ENCODE results near the gene ATXN7.

Gene ATXN7

DNA sequence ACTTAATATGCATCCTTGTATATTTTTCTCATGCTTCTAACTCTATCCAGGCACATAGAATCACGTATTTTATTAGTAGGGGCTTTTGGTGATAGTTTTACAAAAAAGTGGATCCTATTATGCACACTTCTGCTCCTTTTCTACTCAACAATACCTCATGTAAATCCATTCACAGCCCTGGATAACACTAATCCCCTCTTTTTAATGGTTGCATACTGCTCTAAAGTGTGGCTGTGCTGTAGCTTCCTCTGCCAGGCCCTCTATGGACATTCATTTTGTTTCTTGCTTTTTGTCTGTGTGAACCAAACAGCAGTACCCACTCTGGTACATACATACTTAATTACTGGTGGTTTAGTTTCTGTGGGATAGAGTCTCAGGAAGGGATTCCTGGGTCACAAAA is 99.8 kb downstream of the ATXN7 start:
- no peak for DNase-seq (ENCODE audit: low read depth in 3 of 3)

DNA sequence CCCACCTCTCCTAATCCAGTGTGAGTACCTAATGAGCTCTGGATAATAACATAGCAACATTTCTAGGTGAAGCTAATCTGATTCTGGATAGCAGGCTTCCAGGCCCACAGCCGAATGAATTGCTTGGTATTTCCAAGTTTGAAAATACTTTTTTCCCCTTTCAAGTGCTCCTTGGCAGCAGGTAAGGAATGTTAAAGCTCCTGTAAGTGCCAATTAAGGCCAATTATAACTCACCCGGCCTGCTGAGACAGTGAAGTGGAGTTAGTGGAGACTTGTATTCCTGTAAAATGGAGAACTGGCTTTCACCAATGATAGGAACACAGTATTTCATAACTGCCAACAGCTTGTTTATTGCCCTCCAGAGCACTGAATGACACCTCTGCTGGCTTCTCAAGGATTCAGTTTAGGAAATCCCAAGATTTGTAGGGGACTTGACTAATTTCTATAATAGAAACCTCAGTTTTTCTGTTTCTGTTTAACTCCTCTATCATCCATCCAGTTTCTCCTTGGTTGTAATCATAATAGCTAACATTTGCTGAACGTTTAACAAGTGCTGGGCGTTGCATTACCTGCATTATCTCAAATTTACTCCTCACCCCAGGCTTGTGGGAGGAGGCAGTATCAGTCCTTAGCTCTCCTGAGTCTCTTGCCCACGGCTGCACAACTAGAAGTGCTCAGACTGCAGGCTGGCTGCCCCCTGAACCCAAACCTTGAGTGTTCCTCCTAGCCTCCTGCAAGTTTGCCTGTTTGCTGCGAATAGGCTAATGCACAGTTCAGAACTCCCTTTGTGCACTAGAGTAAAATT is 101.2 kb downstream of the ATXN7 start:
- DNase-seq (ENCODE audit: low read depth in 3 of 3) = no peak

DNA sequence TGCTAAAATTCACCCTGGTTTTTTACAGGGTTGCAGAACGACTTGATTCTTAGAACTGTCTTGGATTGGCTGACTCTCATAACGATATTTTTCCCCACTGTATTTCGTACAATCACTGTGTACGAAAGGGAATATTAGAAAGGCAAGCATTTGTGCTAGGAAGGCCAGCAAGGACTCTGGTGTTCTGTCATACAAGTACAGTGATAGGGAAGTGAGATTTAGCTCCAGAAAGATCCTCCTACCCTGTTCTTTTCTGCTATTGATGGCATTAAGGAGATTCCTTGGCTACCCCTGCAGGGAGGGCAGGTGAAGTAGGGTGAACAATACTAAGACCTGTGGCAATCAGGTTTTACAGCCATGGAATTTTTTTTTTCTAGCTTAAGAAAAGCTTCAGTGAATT is 102.3 kb downstream of the ATXN7 start:
- no peak for DNase-seq (ENCODE audit: low read depth in 3 of 3)

DNA sequence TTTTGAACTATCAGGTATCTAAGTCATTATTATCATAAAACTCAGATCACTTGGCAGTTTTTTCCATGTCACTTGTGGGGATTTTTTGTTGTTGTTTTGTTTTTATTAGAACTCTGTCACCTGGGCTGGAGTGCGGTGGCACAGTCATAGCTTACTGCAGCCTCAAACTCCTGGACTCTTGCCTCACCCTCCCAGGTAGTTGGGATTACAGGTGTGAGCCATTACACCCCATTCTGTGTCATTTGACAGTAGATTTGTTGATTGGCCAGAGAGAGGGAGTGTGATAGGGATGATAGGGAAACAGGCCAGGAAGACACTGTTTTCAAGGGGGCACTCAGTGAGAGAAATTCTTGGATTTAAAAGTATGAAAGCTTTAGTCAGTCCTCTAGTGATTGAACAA is 103.2 kb downstream of the ATXN7 start:
- no peak for DNase-seq (ENCODE audit: low read depth in 3 of 3)

DNA sequence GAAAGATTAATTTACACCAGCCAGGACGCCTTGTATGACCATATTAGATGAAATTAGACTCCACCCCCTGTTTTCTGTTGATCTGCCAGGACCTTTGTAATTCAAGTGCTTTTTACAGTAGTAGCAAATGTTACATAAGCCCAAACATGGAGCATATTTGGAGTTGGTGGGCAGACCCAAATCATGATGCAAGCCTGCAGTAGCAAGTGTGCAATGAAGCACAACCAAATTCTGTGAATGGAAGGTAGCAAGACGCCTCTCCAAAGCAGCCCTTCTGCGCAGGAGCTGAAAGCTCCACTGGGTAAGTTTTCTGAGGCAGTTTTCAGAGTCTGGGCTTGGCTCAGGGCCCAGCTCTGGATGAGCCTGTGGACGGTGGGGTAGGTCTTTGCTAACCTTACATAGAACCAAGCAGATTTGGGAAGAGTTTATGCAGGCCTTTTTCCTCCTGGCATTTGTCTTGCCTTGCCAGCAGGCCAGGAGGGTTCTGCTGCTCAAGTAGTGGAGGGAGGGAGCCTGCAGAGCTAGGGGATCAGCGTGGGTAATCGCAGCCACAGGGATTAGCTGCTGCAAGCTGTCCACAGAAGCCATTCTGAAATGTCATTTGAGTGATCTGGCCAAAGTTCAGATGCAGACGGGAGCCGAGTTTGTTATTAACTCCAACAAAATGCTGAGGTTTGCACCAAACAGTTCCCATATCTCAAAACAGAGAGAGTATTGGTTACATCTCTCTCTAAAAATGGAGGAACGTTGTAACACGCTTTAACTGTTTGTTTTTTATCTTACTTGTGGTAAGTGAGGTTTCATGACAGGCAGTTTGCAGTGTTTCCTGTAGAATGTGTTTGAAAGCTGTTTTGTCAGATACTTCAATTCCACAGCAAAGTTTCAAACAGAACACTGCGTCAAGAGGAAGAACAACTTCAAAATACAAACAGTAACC is 104.3 kb downstream of the ATXN7 start:
- DNase-seq (ENCODE audit: low read depth in 3 of 3) = no peak

DNA sequence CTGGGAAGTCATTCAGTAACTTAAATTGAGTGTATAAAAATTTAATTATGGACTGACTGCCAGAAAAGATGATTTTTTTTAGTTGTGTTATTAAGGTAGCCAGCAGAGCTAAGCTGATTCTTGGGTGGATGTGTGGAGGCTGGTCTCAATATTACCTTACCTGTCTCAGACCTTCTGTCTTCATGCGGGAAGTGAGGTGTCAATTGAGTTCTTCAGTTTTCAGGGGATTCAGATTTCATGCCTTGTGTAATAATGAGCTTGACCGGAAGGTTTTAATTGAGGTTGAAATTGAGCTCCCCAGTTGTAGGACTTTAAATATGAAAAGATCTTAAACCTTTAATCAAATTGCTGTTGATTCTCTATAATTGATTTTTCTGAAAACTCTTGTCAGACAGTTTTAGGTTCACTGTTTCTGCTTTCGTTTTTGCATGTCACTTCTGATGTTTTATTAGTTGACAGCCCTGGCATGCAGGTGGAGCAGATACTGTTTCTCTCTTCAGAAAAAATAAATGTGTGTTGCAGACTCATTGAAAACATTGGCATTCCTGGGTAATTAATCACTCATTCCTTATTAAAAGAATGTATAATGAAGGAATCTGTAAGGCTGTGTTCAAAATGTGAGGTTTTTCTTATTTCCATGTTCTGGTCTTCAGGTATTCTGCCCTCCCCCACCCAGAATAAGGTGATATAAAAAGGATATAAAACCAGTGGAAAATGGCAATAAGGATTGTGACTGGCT is 105.1 kb downstream of the ATXN7 start:
- DNase-seq (ENCODE audit: low read depth in 3 of 3) = no peak

DNA sequence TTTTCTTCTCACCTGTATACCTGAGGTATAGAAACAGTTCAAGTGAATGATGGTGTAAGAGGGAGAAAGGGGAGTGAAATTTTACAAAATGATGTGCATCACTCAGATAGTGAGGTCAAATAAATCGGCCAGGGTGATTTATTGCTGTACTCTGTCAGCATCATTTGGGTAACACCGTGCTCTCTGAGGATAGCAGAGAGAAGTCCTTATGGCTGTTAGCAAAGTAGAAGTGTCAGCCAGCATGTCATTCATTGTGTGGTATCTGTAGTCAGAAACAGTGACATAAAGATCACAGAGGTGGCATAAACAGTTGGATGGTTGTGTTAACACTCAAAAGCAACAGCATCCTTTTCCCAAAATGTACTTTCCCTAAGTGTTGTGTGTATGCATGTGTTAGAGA is 106.2 kb downstream of the ATXN7 start:
- no peak for DNase-seq (ENCODE audit: low read depth in 3 of 3)

DNA sequence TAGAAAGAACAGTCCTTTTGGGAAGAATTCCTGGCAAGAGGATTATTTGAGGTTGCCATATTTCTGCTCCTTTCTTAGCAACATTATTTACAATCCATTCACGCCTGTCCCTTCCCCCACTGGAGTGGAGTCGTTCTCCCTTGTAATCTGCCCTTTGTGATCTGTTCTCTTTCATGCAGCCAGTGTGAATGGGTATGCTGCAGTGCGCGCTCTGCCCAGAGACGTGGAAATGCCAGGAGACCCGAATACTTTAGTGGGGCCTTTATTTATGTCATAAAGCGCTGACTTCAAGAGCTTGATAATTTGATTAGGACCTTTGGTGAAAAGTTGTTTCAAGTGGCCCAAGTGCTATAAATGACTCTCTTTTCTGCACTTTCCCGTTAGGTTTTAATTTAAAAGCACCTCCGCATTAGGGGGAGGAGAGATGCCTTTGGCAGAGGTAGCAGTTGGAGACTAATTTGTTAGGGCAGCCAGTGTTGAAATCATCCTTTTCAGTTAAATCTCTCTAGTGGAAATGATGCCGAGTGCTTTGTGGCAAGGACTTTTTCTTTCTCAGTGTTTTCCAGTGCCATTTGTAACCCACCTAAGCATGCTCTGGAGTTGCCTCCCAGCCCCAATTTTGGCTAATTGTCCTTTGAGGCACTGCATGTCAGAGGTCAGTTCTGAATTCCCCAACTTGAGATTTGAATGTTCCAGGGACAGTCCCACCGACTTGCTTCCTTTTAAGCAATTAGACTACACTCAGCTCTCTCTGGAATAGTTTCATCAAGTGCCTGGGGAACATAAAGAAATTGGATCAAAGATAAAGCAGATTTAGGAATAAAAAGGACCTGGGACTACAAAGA is 107.2 kb downstream of the ATXN7 start:
- no peak for DNase-seq (ENCODE audit: low read depth in 3 of 3)

DNA sequence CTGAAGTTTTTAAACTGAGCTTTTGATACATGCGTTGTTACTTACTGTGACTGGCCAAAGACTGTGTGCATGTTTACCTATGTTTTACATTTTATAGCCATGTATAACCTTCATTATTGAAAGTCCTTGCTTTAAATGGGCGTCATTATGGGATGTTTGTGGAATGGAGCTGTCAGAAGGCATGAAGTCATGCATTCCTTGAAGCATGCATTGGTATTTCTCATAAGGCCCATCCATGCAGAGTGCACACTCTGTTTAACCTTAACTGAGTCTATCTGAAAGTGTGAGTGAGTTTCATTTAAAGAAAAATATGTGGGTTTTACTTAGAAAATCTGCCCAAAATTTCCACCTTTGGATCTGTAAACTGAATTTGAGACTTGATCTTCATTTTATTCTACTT is 108.5 kb downstream of the ATXN7 start:
- DNase-seq (ENCODE audit: low read depth in 3 of 3) = no peak

DNA sequence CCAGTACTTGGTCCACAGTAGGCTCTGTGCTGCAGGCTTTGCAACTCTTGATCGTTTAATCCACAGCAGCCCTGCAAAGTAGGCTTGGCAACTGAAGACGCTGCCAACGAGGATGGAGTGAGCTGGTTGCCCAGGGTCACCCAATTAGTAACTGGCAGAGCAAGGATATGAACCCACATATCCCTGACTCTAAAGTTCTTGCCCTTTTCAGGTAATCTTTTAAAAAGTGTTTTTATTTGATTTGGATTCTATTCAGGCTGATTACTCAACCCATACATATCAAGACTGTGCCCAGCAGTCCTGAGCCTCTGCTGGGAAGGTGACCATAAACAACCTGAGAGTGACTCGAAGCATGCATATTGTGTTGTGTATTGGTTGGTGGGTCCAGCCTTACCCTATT is 109.3 kb downstream of the ATXN7 start:
- no peak for DNase-seq (ENCODE audit: low read depth in 3 of 3)

DNA sequence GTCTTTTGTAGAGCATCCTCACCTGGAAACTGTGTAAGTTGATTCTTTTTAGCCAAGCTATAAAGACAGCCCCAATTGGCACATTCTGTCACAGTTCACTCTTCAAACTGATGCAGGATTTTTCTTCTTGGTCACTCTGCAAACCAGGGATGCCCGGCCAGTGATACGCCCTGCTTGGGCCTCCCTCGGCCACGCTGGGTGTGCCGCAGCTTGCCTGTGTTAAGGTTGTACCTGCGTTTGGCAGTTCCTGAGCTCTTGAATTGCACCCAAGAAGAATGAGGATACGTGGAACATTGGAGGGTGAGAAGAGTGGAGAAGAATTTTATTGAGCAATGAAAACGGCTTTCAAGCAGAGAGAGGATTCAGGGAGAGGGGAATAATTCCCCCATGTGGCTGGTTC is 109.7 kb downstream of the ATXN7 start:
- no peak for DNase-seq (ENCODE audit: low read depth in 3 of 3)

DNA sequence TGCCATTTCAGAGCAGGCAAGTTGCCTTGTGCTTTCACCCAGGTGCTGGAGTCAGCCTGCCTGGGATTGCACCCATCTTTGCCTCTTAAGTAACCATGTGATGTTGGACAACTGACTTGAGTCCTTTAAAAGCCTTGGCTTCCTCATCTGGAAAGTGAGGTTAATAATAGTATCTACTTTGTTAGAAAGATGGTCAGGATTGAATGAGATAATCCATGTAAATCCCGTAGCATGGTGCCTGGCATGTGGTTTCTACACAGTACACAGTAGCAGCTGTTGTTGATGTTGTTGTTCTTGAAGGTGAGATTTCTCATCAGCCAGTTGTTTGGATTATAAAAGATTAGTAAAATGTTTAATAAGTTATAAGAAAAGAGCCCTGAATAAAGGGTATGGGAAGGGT is 110.8 kb downstream of the ATXN7 start:
- DNase-seq (ENCODE audit: low read depth in 3 of 3) = no peak

DNA sequence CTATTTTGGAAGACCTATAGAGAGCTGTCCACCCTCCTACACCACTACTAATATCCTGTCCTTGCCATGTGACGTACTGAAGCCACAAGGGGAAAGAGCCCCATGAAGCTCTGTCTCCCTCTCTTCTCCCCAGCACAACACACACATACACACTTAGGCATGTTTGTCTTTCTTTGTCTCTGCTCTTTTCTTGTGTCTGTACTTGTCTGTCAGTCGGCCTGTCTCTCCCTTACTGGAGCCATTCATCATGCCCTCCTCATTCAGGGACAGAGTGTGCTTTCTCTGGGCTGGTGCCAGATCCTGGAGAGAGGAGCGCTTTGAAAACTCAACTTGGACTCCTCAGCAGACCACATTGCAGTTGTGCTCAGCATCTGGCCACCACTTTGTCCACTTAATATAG is 112.1 kb downstream of the ATXN7 start:
- DNase-seq (ENCODE audit: low read depth in 3 of 3) = no peak

DNA sequence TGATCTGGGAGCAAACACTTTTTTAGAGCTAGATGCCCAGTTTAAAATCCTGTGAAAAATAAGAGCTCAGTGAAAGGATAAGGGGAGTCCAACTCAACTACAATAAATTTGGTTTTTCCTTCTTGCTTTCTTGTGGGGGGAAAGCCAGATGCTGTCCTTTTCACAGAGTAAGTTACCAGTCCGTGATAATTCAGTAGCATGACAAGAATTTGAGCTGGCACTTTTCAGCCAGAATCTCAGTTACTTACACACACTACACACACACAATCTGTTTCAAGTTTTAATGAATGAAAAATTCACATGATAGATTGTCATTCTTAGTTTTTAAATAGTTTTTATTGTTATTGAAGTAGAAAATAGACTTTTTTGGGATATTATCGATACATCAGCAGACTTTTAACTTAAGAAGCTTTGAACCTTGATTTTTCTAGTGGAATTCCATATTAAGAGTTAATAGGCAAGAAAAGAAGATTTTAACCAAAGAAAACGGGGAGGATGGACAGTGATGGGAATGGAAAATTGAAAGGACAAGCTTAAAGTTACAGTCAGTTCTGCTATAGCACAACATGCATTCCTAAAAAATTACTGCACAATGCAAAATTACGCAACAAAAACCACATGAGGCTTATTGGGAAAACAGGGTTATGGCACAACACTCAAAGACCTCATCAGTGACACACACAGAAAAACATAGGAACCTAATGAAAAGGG is 112.6 kb downstream of the ATXN7 start:
- DNase-seq (ENCODE audit: low read depth in 3 of 3) = no peak

DNA sequence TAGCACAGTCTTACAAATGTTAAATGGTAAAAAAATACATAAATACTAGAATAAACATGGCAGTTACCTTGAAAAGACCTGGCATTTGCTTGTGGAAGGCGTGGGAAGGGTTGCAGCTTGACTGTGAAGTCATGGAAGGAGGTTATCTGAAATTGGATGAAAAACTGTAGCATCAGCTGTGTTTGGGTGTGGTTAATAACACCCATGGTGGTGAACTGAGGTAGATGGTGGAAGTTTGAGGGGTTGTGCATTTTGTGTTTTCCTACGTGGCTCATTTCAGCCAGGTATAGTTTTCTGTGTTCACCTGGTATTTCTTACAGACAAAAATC is 113.2 kb downstream of the ATXN7 start:
- DNase-seq (ENCODE audit: low read depth in 3 of 3) = no peak

DNA sequence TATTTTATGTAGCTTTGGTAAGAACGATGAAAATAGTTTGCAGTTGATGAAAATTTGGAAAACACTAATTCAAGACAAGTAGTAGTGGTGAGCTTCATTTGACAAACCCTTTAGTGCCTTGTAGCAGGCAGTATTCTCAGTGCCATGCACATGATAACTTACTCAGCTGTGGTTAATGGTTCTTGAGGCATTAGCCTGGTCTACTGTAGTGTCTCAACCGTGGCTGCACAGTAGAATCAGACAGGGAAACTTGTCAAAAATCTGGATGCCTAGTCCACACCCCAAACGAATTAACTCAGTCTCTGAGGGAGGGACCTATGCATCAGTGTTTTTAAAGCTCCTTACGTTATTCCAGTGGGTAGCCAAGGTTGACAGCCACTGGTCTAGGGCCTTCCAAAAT is 114.2 kb downstream of the ATXN7 start:
- no peak for DNase-seq (ENCODE audit: low read depth in 3 of 3)

DNA sequence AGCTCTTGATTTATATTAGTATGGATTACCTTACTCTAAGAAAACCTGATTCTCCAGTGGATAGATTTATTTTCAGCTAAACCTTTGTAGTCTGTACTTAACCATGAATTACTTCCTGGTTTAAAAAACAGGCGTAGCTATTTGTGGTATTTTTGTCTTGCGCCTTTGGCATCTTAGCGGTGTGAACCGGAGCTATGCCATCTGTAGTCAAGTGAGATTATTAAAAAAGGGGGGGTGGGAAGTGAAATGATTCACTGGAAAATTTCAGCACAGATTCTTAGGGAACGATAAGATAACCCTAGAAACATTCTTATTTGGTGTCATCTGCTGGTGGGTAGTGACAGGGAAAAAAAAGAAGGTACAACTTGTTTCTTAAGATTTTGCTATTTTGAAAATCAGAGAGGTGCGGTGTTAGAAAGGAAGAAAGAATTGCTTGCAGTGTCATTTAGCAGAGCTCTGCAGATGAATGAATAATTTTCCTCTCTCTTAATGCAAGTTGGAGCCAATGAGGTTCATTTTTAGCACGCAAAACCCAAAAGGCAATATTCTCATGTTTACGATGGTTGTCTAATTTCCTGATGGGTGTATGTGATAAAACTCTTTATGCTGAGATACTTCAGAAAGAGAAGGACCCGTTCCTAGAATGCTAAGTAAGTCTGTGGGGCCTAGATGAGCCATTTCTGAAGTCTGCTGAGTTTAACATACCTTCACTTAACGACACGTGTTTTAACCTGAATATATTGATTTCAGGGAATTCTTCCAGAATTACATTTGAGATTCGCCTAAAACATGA is 115.6 kb downstream of the ATXN7 start:
- DNase-seq (ENCODE audit: low read depth in 3 of 3) = no peak

DNA sequence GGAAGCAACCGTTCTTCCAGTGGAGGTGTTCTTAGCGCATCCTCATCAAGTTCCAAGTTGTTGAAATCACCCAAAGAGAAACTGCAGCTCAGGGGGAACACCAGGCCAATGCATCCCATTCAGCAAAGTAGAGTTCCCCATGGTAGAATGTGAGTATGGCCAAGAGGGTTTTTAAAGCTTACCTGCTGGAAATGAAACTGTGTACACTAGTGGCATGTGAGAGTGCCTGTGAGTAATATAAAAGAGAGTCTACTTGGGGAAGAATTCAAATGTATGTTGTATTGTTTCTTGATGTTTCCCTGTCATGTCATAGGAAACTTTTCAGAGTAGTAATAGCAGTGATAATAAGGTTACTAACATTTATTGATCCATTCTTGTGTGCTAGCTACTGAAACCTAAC is 116.4 kb downstream of the ATXN7 start:
- no peak for DNase-seq (ENCODE audit: low read depth in 3 of 3)

DNA sequence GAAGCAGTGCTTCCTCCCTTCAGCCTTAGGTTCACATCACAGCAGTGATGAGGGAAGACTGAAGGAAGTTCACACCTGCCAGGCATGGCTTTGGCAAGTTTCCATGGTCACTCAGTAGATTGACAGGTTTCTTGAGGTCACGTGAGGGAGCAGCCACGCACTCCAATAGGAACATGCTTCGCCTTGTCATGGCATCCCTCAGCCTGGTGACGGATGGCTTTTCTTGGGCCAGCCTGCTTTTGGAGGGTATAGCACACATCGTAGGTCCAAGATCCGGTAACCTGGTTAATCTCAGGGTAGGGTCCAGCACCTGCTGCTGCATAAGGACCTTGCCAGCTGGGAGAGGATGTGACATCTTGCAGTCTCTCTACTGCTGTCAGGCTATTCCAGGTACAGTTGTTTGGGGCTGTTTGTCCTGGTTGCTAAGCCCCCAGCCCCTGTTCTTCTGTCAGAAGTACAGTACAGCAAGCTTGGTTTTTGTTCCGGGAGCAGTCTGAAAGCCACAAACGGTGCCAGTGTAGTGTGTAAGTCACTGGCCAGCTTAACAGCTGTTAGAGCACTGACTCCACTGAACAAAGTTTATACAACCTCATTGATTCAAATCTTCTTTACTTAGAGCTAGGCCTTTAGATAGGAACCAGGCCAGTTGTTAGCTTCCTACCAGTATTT is 117.3 kb downstream of the ATXN7 start:
- DNase-seq (ENCODE audit: low read depth in 3 of 3) = no peak

DNA sequence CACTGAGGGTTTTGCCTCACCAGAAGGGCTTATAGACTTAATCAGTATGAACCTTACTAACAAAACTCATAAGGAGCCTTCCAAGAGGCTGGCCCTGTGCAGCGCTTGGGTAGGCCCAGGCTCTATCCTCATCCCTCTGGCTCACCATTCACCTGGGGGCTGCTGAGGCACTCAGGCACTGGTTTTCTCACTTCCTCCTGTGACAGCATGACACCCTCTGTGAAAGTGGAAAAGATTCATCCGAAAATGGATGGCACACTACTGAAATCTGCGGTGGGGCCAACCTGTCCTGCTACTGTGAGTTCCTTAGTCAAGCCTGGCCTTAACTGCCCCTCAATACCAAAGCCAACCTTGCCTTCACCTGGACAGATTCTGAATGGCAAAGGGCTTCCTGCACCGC is 118.3 kb downstream of the ATXN7 start:
- no peak for DNase-seq (ENCODE audit: low read depth in 3 of 3)
